Brain microvascular endothelial cell (primary cell): Measurements from ENCODE around the gene BCL2.
"Not testable (repeated sequence)": the region's sequence is repeated elsewhere in the genome, so short reads cannot be mapped to it uniquely, and the experiment has no call there.

Source experiments
- DNase-seq: peaks from one replicate; pipeline ENCODE4 v3.0.0-alpha.2; 2020
- H3K27ac ChIP-seq: fragments of 250-450 bp; sonication (Bioruptor Pico); 2 replicates; pipeline ENCODE4 v1.5.1; 2020; ENCODE audit warnings: mild to moderate bottlenecking, moderate library complexity
- H3K27me3 ChIP-seq: fragments of 250-450 bp; sonication (Bioruptor Pico); replicated peaks from 2 replicates; pipeline ENCODE4 v1.5.1; 2020; ENCODE audit warnings: mild to moderate bottlenecking
- H3K36me3 ChIP-seq: fragments of 250-450 bp; sonication (Bioruptor Pico); replicated peaks from 2 replicates; pipeline ENCODE4 v1.5.1; 2020; ENCODE audit warnings: mild to moderate bottlenecking
- H3K4me3 ChIP-seq: 2 replicates; pipeline ENCODE4 v1.5.1; 2011; ENCODE audit warnings: low read depth, mild to moderate bottlenecking, control low read depth, low read length, moderate library complexity
- in situ Hi-C: cut with HindIII; loops from 2 replicates; pipeline ENCODE4 v1.10.0; 2017; ENCODE audit warnings: low sequenced_read_pairs, low pct_ligation_motif_present
- TF ChIP-seq, protein P1 (sequence below): IDR thresholded peaks from 2 replicates; pipeline ENCODE4 v1.5.1; 2011; ENCODE audit warnings: low read depth, mild to moderate bottlenecking, moderate library complexity, low read length, control low read depth, inconsistent platforms; ENCODE audit errors: missing control alignments

The BCL2 gene

DNA sequence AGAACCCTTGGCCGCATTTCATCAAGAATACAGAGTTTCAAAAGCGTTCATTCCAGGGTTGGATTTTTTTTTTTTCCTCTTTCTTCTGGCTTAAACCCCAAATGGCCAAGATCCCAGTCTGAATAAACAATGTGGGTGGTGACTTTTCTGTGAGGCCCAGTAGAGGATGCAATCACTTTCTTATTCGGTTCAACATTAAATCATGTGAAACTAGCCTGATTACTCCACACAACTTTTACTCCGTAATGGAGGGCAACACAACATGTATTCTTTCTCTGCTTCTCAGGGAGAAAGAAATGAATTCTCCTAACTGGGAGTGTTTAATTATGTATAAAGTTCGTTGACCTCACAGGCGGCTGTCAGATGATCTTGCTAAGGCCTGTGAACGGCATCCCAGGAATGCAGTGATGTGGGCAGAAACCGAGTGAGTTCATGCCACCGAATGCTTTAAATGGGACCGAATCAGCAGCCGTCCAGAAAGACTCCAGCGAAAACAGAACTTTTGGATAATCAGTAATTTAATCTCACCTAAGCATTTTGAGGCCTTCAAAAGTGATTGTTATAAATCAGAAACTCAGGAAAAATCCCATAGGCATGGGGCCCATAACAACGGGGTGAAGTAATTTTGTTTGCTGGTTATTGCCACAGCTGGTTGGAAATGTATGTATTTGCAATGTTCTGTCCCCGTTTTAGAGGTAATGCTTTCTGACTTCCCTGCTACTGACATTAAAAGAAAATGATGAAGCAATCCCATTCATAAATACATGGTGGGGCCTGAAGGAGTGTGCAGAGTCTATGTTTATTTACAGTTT lies 81.5 kb downstream of the BCL2 start:
- in situ Hi-C loops = no loop called here
- TF ChIP-seq, protein P1, sequence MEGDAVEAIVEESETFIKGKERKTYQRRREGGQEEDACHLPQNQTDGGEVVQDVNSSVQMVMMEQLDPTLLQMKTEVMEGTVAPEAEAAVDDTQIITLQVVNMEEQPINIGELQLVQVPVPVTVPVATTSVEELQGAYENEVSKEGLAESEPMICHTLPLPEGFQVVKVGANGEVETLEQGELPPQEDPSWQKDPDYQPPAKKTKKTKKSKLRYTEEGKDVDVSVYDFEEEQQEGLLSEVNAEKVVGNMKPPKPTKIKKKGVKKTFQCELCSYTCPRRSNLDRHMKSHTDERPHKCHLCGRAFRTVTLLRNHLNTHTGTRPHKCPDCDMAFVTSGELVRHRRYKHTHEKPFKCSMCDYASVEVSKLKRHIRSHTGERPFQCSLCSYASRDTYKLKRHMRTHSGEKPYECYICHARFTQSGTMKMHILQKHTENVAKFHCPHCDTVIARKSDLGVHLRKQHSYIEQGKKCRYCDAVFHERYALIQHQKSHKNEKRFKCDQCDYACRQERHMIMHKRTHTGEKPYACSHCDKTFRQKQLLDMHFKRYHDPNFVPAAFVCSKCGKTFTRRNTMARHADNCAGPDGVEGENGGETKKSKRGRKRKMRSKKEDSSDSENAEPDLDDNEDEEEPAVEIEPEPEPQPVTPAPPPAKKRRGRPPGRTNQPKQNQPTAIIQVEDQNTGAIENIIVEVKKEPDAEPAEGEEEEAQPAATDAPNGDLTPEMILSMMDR = no peak
- Histone ChIP-seq H3K27me3 (no peaks in the 10 kb centered on the region), H3K36me3 (no peaks in the 10 kb centered on the region), H3K27ac (peak overlapping the region; percentile 87), H3K4me3 (peak overlapping the region; percentile 18)
- DNase-seq = peak; percentile 88

DNA sequence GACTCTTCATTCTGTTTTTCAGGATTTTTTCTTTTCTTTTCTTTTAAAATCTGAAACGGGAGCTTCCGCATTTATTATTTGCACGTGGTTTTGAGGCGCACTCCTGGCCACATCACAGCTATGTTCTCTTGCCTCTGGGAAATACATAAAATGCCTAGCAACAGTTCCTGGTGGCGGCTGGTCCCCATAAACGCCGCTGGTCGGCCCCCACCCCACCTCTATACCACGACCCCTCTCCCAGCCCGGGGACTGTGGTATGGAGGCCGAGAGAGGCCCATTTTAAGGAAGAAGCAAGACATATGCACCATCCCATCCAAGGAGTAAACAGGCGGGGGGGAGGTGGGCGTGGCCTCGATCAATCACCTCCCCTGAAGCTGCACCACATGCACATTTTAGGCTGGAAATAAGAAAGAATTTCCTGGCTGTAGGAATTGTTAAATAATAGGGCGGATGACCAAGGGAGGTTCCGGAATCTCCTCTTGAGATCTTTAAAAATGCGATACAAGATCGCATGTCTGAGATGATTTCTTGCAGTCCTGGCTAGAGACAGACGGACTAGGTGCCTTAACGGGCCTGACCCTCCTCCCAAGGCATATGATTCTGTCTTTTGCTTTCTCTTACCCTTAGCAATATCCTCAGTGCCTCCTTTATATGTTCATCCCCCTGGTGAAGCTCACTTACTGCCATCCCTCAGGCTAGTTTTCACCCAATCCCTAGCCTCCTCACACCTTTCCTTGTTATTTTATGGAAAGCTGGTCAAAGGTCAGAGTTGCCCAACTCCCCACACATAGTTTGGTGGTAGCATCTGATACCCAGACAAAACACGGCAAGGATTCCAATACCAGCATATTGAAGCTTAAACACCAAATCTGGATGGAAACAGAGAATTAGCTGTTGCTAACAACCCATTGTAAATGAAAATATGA lies 82.4 kb downstream of the BCL2 start:
- no peaks in the 10 kb centered on the region for H3K27me3 ChIP-seq
- peak overlapping the region; percentile 87 for H3K27ac ChIP-seq
- peak; percentile 7 for DNase-seq
- H3K36me3 ChIP-seq = no peaks in the 10 kb centered on the region
- no peak overlapping the region for H3K4me3 ChIP-seq
- in situ Hi-C loops = no loop called here
- TF ChIP-seq, protein P1 = no peak

DNA sequence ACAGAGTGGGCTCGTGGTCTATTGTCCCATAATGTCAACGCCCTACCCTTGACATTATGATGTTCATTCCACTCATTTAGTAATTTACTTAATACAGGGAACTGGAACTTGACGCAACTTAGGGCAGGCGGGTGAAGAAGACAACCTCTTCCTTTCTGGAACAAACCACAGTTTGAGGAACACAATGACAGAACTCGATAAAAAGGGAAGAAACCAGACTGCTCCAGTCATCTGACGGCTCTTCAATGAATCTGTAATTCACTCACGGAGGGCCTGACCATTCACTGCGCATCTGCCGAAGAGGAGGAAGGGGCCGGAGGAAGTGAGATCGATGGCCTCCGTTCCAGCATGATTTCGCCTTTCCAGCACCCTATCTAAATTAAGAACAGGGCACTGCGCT lies 83.2 kb downstream of the BCL2 start:
- in situ Hi-C loops = no loop called here
- no peaks in the 10 kb centered on the region for H3K27me3 ChIP-seq
- no peak overlapping the region for H3K27ac ChIP-seq
- no peaks in the 10 kb centered on the region for H3K36me3 ChIP-seq
- no peak overlapping the region for H3K4me3 ChIP-seq
- TF ChIP-seq, protein P1 = no peak
- DNase-seq = no peak

DNA sequence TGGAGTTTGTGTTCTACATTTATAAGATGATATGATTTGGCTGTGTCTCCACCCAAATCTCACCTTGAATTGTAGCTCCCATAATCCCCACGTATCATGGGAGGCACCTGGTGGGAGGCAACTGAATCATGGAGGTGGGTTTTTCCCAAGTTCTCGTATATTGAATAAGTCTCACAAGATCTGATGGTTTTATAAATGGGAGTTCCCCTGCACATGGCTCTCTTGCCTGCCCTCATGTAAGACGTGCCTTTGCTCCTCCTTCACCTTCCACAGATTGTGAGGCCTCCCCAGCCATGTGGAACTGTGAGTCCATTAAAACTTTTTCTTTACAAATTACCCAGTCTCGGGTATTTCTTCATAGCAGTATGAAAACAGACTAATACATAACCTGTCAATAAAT lies 83.6 kb downstream of the BCL2 start:
- H3K27ac ChIP-seq, in situ Hi-C loops, H3K36me3 ChIP-seq, DNase-seq, H3K27me3 ChIP-seq, H3K4me3 ChIP-seq: not testable (repeated sequence)

DNA sequence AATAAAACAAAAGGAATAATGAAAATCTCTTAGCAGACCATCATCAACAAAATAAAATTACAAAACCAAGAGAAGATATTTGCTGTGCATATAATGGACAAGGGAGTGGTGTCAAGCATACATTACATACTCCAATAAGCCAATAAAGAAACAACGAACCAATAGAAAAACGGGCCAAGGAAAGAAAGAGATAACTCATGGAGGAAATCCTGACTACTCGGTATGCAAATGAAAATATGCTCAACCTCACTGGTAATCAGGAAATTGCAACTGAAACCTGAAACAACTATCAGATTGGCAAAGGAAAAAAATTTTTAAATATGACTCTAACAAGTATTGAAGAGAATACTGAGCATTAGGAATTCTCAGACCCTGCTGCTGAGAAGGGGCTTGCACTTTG lies 84.7 kb downstream of the BCL2 start:
- in situ Hi-C loops = no loop called here
- Histone ChIP-seq H3K4me3 (no peak overlapping the region), H3K27ac (no peak overlapping the region), H3K27me3 (no peaks in the 10 kb centered on the region), H3K36me3 (no peaks in the 10 kb centered on the region)
- DNase-seq = no peak
- TF ChIP-seq, protein P1 = no peak

DNA sequence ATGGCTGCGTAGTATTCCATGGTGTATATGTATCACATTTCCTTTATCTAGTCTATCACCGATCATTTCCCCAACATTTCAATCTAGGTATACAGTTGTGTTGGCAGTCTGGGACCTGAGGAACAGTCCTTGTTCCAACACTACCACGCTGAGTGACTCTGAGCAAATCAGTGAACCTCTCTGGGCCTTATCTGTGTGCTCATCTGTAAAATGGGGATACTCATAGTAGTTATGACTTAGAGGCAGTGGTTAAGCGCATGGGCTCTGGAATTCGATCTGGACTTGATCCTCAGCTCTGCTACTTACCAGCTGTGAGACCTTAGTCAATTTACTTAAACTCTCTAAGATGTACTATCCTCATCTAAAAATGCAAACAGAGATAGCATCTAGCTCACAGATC lies 85.1 kb downstream of the BCL2 start:
- Histone ChIP-seq H3K27me3 (no peaks in the 10 kb centered on the region), H3K27ac (no peak overlapping the region), H3K4me3 (no peak overlapping the region), H3K36me3 (no peaks in the 10 kb centered on the region)
- in situ Hi-C loops = no loop called here
- TF ChIP-seq, protein P1 = no peak
- no peak for DNase-seq
